Loucy (cell line): ENCODE data around the gene METTL6.

Experiments
- H2AFZ ChIP-seq: fragments of 200-600 bp; sonication (generic); 2 replicates; pipeline ENCODE4 v1.6.0; 2016; ENCODE audit warnings: antibody characterized with exemption, mild to moderate bottlenecking, low read length, moderate library complexity
- H3F3A ChIP-seq: fragments of 200-600 bp; 2 replicates; pipeline ENCODE4 v1.6.0; 2016; ENCODE audit warnings: antibody characterized with exemption, low read depth, mild to moderate bottlenecking
- H3K27me3 ChIP-seq: fragments of 200-600 bp; sonication (generic); 2 replicates; pipeline ENCODE4 v1.6.1; 2014; ENCODE audit warnings: low read length, mild to moderate bottlenecking; ENCODE audit not compliant: insufficient read depth, poor library complexity, severe bottlenecking
- H3K36me3 ChIP-seq: fragments of 200-600 bp; sonication (generic); 2 replicates; pipeline ENCODE4 v1.6.1; 2016; ENCODE audit warnings: low read length; ENCODE audit not compliant: insufficient read depth
- H3K4me1 ChIP-seq: fragments of 200-600 bp; sonication (generic); 2 replicates; pipeline ENCODE4 v1.5.1; 2014; ENCODE audit warnings: low read length, mild to moderate bottlenecking; ENCODE audit not compliant: insufficient read depth, poor library complexity, severe bottlenecking
- H3K4me2 ChIP-seq: fragments of 200-600 bp; sonication (generic); 2 replicates; pipeline ENCODE4 v1.6.0; 2014; ENCODE audit warnings: antibody characterized with exemption, low read length, low read depth, mild to moderate bottlenecking; ENCODE audit not compliant: poor library complexity, severe bottlenecking
- H3K4me3 ChIP-seq: fragments of 200-600 bp; sonication (generic); 2 replicates; pipeline ENCODE4 v1.5.1; 2014; ENCODE audit warnings: low read length, mild to moderate bottlenecking, mixed read lengths; ENCODE audit not compliant: poor library complexity, severe bottlenecking
- H3K79me2 ChIP-seq: fragments of 200-600 bp; sonication (generic); 2 replicates; pipeline ENCODE4 v1.6.1; 2014; ENCODE audit warnings: low read length; ENCODE audit not compliant: insufficient read depth
- H3K9ac ChIP-seq: fragments of 200-600 bp; sonication (generic); 2 replicates; pipeline ENCODE4 v1.6.0; 2014; ENCODE audit warnings: mild to moderate bottlenecking, low read depth, low read length, moderate library complexity; ENCODE audit not compliant: poor library complexity, severe bottlenecking
- H3K9me2 ChIP-seq: fragments of 200-600 bp; sonication (generic); replicated peaks from 2 replicates; pipeline ENCODE4 v1.6.1; 2016; ENCODE audit warnings: low read depth, low read length, mixed read lengths
- H3K9me3 ChIP-seq: fragments of 200-600 bp; sonication (generic); 2 replicates; pipeline ENCODE4 v1.6.1; 2014; ENCODE audit warnings: mild to moderate bottlenecking, antibody characterized with exemption, low read length, low read depth; ENCODE audit not compliant: insufficient read depth
- H4K20me1 ChIP-seq: fragments of 200-600 bp; sonication (generic); 2 replicates; pipeline ENCODE4 v1.6.0; 2014; ENCODE audit warnings: antibody characterized with exemption, low read length, mild to moderate bottlenecking; ENCODE audit not compliant: insufficient read depth, poor library complexity, severe bottlenecking
- CTCF ChIP-seq: fragments of 200-600 bp; sonication (generic); conservative IDR thresholded peaks from 2 replicates; pipeline ENCODE4 v1.5.1; 2014; ENCODE audit warnings: mild to moderate bottlenecking, antibody characterized with exemption, low read length
- EZH2phosphoT487 ChIP-seq: fragments of 200-600 bp; IDR thresholded peaks from 2 replicates; pipeline ENCODE4 v1.6.1; 2018; ENCODE audit warnings: antibody characterized with exemption, mild to moderate bottlenecking, moderate library complexity, borderline replicate concordance

Gene METTL6

GRCh38 chr3:15443826-15444524 lies 16.6 kb upstream of the METTL6 start:
- Histone ChIP-seq H3K9me2 (no peaks in the 10 kb centered on the region), H3K79me2 (no peaks in the 10 kb centered on the region), H3K4me3 (no peak overlapping the region), H3K27me3 (no peaks in the 10 kb centered on the region), H4K20me1 (no peaks in the 10 kb centered on the region), H3K4me1 (no peaks in the 10 kb centered on the region), H3K4me2 (no peak overlapping the region), H2AFZ (no peak overlapping the region), H3K36me3 (peaks cover 43% of the 10 kb centered on the region; the same call in 1 of the 2 replicates), H3F3A (no peaks in the 10 kb centered on the region), H3K9ac (no peak overlapping the region), H3K9me3 (no peaks in the 10 kb centered on the region)
- TF ChIP-seq CTCF, result no peak
- no peak for TF ChIP-seq EZH2phosphoT487

GRCh38 chr3:15440891-15441290 lies 13.5 kb upstream of the METTL6 start:
- TF ChIP-seq EZH2phosphoT487 (no peak), CTCF (no peak)
- Histone ChIP-seq H3K9me2 (no peaks in the 10 kb centered on the region), H3K4me2 (no peak overlapping the region), H3K36me3 (peaks cover 72% of the 10 kb centered on the region; the same call in 1 of the 2 replicates), H4K20me1 (peaks cover under 1% of the 10 kb centered on the region), H3K4me1 (no peaks in the 10 kb centered on the region), H3K27me3 (no peaks in the 10 kb centered on the region), H3K9me3 (no peaks in the 10 kb centered on the region), H3K4me3 (no peak overlapping the region), H3F3A (no peaks in the 10 kb centered on the region), H3K79me2 (no peaks in the 10 kb centered on the region), H3K9ac (no peak overlapping the region), H2AFZ (no peak overlapping the region)

- Histone ChIP-seq H3K79me2 (no peaks in the 10 kb centered on the region), H4K20me1 (peaks cover 14% of the 10 kb centered on the region), H3F3A (no peaks in the 10 kb centered on the region), H3K4me1 (no peaks in the 10 kb centered on the region), H3K27me3 (no peaks in the 10 kb centered on the region), H3K9me3 (no peaks in the 10 kb centered on the region), H3K9me2 (no peaks in the 10 kb centered on the region), H2AFZ (no peak overlapping the region), H3K4me2 (no peak overlapping the region), H3K9ac (no peak overlapping the region), H3K36me3 (peaks cover 87% of the 10 kb centered on the region; the same call in 1 of the 2 replicates), H3K4me3 (no peak overlapping the region)
- TF ChIP-seq EZH2phosphoT487 (no peak), CTCF (no peak)
These were observed 12.1 kb upstream of the METTL6 start for GRCh38 chr3:15439476-15439875.
